Fibroblast of villous mesenchyme (primary cell): ENCODE data around the gene OBSL1. TPM values are rescaled to one million over a fixed set of nuclear protein-coding genes. Genes with fewer than 3 reads are reported as not detected.

Experiments used
- DNase-seq: peaks from one replicate; pipeline ENCODE4 v3.0.0-alpha.2; 2010; ENCODE audit warnings: low read depth
- H3K4me3 ChIP-seq: 2 replicates; pipeline ENCODE4 v1.5.1; 2011; ENCODE audit warnings: low read depth, mild to moderate bottlenecking, low read length
- total RNA-seq: library from RNA; depleted of rRNA; stranded (reverse); fragments of >200 nt; gene quantifications from 2 replicates; pipeline ENCODE4 v1.2.3, GENCODE V29; 2012
- TF ChIP-seq, protein P1 (sequence below): IDR thresholded peaks from 2 replicates; pipeline ENCODE4 v1.5.1; 2012; ENCODE audit warnings: low read depth, mild to moderate bottlenecking, low read length; ENCODE audit not compliant: insufficient read depth

Gene OBSL1
- total RNA-seq, 1 donor: 86.8 TPM

DNA sequence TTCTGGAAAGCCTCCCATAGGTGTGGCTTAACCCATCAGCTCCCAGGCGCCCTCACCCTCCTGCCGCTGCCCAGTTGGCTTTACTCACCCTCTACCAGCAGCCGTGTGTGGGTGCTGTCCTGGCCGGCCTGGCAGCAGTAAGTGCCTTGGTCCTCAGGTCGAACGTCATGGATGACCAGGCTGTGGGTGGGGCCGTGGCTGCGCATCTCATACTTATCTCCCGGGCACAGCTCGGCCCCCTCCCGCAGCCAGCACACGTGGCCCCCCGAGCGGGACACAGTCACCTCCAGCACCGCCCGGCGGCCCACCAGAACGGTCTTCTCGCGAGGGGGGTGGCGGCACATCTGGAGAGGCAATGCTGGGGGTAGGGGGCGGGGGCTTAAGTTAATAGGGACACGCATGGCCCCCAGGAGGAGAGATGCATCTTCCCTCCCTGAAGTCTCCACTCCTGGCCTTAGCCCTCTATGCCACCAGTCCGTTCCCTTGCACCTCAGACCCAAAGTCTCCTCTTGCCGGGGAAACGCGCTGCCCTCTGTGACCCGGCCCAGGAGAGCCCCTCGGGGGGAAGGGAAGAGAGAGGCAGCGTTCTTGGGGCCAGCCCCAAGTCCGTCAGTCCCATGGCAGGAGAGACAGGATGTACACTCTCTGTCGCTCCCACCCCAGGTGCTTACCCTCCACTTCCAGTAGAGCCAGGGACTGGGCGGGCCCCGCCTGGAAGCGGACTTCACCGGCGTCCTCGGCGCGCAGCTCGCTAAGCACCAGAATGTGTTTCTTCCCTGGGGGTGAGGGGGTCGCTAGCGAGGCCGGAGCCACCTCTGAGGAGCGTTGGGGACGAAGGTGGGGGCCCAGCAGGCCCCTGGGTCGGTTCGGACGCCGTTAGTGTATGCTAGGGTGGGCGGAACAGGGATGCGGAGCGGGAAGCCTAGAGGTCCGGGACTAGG lies 19.6 kb downstream of the OBSL1 start:
- TF ChIP-seq, protein P1, sequence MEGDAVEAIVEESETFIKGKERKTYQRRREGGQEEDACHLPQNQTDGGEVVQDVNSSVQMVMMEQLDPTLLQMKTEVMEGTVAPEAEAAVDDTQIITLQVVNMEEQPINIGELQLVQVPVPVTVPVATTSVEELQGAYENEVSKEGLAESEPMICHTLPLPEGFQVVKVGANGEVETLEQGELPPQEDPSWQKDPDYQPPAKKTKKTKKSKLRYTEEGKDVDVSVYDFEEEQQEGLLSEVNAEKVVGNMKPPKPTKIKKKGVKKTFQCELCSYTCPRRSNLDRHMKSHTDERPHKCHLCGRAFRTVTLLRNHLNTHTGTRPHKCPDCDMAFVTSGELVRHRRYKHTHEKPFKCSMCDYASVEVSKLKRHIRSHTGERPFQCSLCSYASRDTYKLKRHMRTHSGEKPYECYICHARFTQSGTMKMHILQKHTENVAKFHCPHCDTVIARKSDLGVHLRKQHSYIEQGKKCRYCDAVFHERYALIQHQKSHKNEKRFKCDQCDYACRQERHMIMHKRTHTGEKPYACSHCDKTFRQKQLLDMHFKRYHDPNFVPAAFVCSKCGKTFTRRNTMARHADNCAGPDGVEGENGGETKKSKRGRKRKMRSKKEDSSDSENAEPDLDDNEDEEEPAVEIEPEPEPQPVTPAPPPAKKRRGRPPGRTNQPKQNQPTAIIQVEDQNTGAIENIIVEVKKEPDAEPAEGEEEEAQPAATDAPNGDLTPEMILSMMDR: no peak
- peak; percentile 49 for DNase-seq
- peak overlapping the region; percentile 68 for H3K4me3 ChIP-seq

DNA sequence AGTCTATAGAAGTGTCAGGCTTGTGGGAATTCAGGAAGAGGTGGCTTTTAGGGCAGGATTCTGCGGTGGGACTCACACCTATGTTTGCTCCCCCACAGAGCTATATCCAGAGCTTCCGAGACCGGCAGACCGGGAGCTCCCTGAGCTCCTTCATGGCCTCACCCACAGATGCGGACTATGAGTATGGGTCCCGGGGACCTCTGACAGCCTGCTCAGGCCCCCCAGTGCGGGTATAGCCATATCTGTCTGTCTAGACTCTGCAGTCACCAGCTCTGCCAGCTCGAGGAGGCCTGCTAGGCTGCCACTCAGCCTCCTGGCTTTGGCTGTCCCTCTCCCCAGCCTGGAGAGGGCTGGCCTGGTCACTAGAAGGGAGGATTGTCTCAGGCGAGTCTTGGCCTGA lies 21.7 kb downstream of the OBSL1 start:
- H3K4me3 ChIP-seq: no peak overlapping the region
- TF ChIP-seq, protein P1: no peak
- DNase-seq: no peak

DNA sequence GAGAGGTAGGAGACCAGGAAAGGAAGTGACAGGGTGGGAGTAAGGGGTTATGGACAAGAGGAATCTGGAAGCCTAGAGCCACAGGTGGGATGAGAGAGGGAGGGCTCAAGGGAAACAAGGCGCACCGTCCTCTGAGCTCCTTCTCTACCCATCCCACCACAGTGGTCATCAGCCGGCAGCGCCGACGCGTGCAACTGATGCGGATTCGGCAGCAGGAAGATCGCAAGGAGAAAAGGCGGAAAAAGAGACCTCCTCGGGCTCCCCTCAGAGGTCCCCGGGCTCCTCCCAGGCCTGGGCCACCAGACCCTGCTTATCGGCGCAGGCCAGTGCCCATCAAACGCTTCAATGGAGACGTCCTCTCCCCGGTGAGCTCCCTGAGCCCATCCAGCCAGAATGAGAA lies 22.3 kb downstream of the OBSL1 start:
- no peak for DNase-seq
- TF ChIP-seq, protein P1: no peak
- H3K4me3 ChIP-seq: no peak overlapping the region

DNA sequence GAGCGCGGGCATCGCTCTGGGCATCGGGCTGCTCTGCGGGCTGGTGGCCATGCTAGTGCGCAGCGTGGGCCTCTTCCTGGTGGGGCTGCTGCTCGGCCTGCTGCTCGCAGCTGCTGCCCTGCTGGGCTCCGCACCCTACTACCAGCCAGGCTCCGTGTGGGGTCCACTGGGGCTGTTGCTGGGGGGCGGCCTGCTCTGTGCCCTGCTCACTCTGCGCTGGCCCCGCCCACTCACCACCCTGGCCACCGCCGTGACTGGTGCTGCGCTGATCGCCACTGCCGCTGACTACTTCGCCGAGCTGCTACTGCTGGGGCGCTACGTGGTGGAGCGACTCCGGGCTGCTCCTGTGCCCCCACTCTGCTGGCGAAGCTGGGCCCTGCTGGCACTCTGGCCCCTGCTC lies 23.7 kb downstream of the OBSL1 start:
- no peak overlapping the region for H3K4me3 ChIP-seq
- DNase-seq: no peak
- TF ChIP-seq, protein P1: no peak

DNA sequence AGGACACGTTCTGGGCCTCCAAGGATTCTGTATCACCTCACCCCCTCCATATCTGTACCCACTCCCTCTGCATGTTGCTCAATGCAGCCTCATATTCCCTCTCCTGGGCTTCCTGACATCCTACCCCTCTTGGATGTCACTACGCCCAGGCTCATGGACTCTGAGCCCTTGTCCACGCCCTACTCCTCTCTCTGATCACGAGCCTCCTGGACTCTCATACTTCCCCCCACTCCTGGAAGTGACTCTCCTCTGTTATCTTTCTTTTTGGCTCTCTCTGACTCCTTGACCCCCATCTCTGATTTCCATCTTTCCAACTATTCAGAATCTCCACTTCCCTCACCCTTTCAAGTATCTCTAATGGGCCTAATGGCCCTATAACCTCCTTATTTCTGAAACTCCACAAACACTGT lies 25.4 kb downstream of the OBSL1 start:
- TF ChIP-seq, protein P1: no peak
- H3K4me3 ChIP-seq: no peak overlapping the region
- no peak for DNase-seq

DNA sequence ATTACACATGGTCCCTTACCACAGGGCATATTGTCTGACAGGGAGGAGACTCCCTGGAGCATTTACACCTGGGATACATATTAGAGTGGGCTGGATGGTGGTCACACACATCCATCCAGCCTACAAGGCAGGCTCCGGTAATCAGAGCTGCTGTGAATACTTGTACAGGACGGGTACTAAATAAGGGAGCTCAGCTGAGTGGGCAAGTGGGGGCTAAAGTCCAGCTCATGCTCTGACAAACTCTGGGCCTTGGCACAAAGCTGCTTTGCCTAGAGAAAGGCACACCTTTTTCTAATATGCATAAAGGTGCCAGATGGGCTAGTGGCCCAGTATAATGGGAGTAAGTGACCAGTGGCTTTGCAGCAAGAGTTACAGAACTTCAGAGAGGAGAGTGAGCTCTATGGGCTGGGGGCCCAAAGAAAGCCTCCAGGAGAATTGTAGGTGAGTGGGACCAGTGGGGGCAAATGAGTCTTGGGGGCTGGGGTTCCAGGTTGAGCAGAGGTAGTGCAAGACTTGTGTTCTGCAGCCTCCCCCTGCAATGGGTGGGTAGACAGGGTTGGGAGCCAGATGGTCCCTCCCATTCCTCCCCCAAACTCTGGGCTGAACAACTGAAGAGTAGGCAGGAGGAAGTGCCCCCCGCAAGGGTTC lies 25.9 kb downstream of the OBSL1 start:
- TF ChIP-seq, protein P1: no peak
- no peak for DNase-seq
- no peak overlapping the region for H3K4me3 ChIP-seq
